K562 (cell line): ENCODE measurements around the gene PPP1CC. TPM values are rescaled to one million over a fixed set of nuclear protein-coding genes. Genes with fewer than 3 reads are reported as not detected.

Experiments used
- ATAC-seq: fragments of 200-7000 bp; cut with Tn5 transposase; 3 replicates; pipeline ENCODE4 v1.9.1; 2020; ENCODE audit warnings: moderate library complexity
- BruUV-seq: library from RNA; stranded (reverse); fragments of 400-500 nt; replicated peaks from 2 replicates; lab custom pipeline; 2021; lab: Mats Ljungman, UMichigan
- CTCF ChIA-PET: fragments of 300-600 bp; formaldehyde crosslinking; extraction: SDS; loops from one replicate; lab custom pipeline; 2021; ENCODE audit warnings: low intra/inter-chr PET ratio; lab: Yijun Ruan, JAX
- POLR2A ChIA-PET: fragments of 300-600, 350-650 bp; sonication (Branson Sonifier 250); formaldehyde crosslinking; extraction: SDS; loops from one replicate; lab custom pipeline; 2021; ENCODE audit warnings: antibody characterized with exemption, inconsistent platforms; lab: Yijun Ruan, JAX
- DNase-seq, 4 experiments: peaks; one replicate each; pipeline versions ENCODE4 v3.0.0 to v3.0.0-alpha.2; 2011 to 2018; ENCODE audit warnings: low spot score in 3 of 4, mixed read lengths in 3 of 4; ENCODE audit errors: extremely low read depth in 1 of 4
- FAIRE-seq: peaks from 2 replicates; lab custom pipeline; 2011; peaks lifted over from hg19 to GRCh38; lab: Jason Lieb, UNC
- H2AFZ ChIP-seq: 2 replicates; pipeline ENCODE4 v1.6.0; 2011; ENCODE audit warnings: low read depth, low read length, control low read depth, inconsistent platforms
- H3K27ac ChIP-seq: fragments of 200-600 bp; 3 replicates; pipeline ENCODE4 v1.8.0; 2011; ENCODE audit warnings: low read depth, mild to moderate bottlenecking, control low read depth, inconsistent platforms, low read length, moderate library complexity, mixed read lengths; ENCODE audit errors: extremely low read depth
- H3K27me3 ChIP-seq, 2 experiments: fragments of 300-600 bp in 1 of 2; 2 replicates in 1 of 2; 3 replicates in 1 of 2; pipeline versions ENCODE4 v1.6.0 to v1.8.0; 2011; ENCODE audit warnings: inconsistent platforms in 2 of 2, low read length in 2 of 2, mild to moderate bottlenecking in 1 of 2, mixed read lengths in 1 of 2, moderate library complexity in 1 of 2; ENCODE audit not compliant: control insufficient read depth in 2 of 2, insufficient read depth in 2 of 2
- H3K36me3 ChIP-seq: fragments of 300-600 bp; 3 replicates; pipeline ENCODE4 v1.8.0; 2011; ENCODE audit warnings: mild to moderate bottlenecking, low read length, inconsistent platforms; ENCODE audit not compliant: control insufficient read depth, insufficient read depth
- H3K4me1 ChIP-seq, 2 experiments: fragments of 200-600 bp in 1 of 2; replicated peaks in 1 of 2; 2 replicates in 1 of 2; 3 replicates in 1 of 2; pipeline versions ENCODE4 v1.5.1 to v1.8.0; 2011; ENCODE audit warnings: inconsistent platforms in 2 of 2, low read length in 2 of 2, mild to moderate bottlenecking in 1 of 2, mixed read lengths in 1 of 2, moderate library complexity in 1 of 2; ENCODE audit not compliant: control insufficient read depth in 2 of 2, insufficient read depth in 2 of 2
- H3K4me2 ChIP-seq: 2 replicates; pipeline ENCODE4 v1.6.1; 2011; ENCODE audit warnings: low read length, control low read depth, inconsistent platforms, mixed read lengths; ENCODE audit not compliant: insufficient read depth
- H3K4me3 ChIP-seq: fragments of 200-600 bp; sonication (generic), shearing (Covaris generic); 2 replicates; pipeline ENCODE4 v1.5.1; 2016; ENCODE audit warnings: control low read depth, inconsistent platforms
- H3K79me2 ChIP-seq: fragments of 200-600 bp; 3 replicates; pipeline ENCODE4 v1.8.0; 2011; ENCODE audit warnings: low read length, inconsistent platforms; ENCODE audit not compliant: control insufficient read depth, insufficient read depth
- H3K9ac ChIP-seq, 2 experiments: 2 replicates each; pipeline versions ENCODE4 v1.6.0 to v1.6.1; 2011; ENCODE audit warnings: low read depth in 2 of 2, low read length in 2 of 2, control low read depth in 1 of 2, inconsistent platforms in 1 of 2, mild to moderate bottlenecking in 1 of 2, mixed read lengths in 1 of 2; ENCODE audit not compliant: insufficient read depth in 1 of 2
- H3K9me1 ChIP-seq: one replicate; pipeline ENCODE4 v1.6.0; 2011; ENCODE audit warnings: inconsistent platforms, mild to moderate bottlenecking, low read length, moderate library complexity; ENCODE audit not compliant: control insufficient read depth, insufficient read depth
- H3K9me3 ChIP-seq: replicated peaks from 2 replicates; pipeline ENCODE4 v1.5.1; 2011; ENCODE audit warnings: low read depth, low read length, inconsistent platforms; ENCODE audit not compliant: control insufficient read depth, insufficient read depth
- H4K20me1 ChIP-seq: replicated peaks from 2 replicates; pipeline ENCODE4 v1.6.1; 2011; ENCODE audit warnings: low read length, inconsistent platforms, mixed read lengths; ENCODE audit not compliant: control insufficient read depth, insufficient read depth
- CBX2 ChIP-seq: fragments of 200-600 bp; sonication (generic); IDR thresholded peaks from one replicate; pipeline ENCODE4 v1.6.1; 2012; ENCODE audit warnings: mild to moderate bottlenecking, low read length, inconsistent platforms; ENCODE audit not compliant: insufficient read depth, poor library complexity, severe bottlenecking
- ELF1 ChIP-seq: fragments of 200-800 bp; sonication (Bioruptor generic); IDR thresholded peaks from 2 replicates; pipeline ENCODE4 v1.6.1; 2016; ENCODE audit warnings: missing genetic modification characterization, missing compliant biosample characterization
- ZNF280B ChIP-seq: fragments of 250-450 bp; sonication (Bioruptor Pico); IDR thresholded peaks from 2 replicates; pipeline ENCODE4 v1.5.1; 2021; ENCODE audit warnings: mild to moderate bottlenecking
- ZNF41 ChIP-seq: fragments of 250-450 bp; sonication (Bioruptor Pico); conservative IDR thresholded peaks from 2 replicates; pipeline ENCODE4 v1.4.0; 2020; ENCODE audit warnings: mild to moderate bottlenecking
- WGBS: fragments of 100-300 bp; shearing (Covaris generic); methylation state at CpG from one replicate; pipeline ENCODE4 v1.1.6; 2016; ENCODE audit warnings: low coverage, mixed read lengths; ENCODE audit not compliant: insufficient coverage; ENCODE audit errors: missing lambda C conversion rate; 5-methylcytosine and 5-hydroxymethylcytosine counted together
- in situ Hi-C: fragments of 300-500 bp; cut with MboI; formaldehyde crosslinking; loops from 4 replicates; pipeline ENCODE4 v1.15.0; 2018; ENCODE audit warnings: inconsistent platforms, mixed read lengths
- intact Hi-C: fragments of 100-400 bp; cut with micrococcal nuclease; formaldehyde crosslinking; loops from 2 replicates; pipeline ENCODE4 v1.14.2; 2022
- polyA plus RNA-seq, 8 experiments: library from polyadenylated mRNA; depleted of rRNA in 4 of 8; stranded (reverse) in 5 of 8; unstranded in 3 of 8; fragments of >200 nt; fragmentation: Nextera tagmentation in 2 of 8; fragmentation: Illumina TruSeq in 1 of 8; extraction: Ambion mirVana in 2 of 8; extraction: Trizol in 1 of 8; gene quantifications; 2 replicates each; pipeline versions ENCODE4 v1.2.1 to v1.2.3, GENCODE V29; 2011 to 2014; ENCODE audit warnings: inconsistent platforms in 1 of 8, missing spikeins in 1 of 8
- total RNA-seq, 7 experiments: library from RNA; depleted of rRNA in 6 of 7; stranded (reverse); fragments of >200 nt in 6 of 7; fragmentation: Illumina TruSeq in 2 of 7; extraction: Trizol in 2 of 7; gene quantifications; 2 replicates each; pipeline versions ENCODE4 v1.2.1 to v1.2.3, GENCODE V29; 2011 to 2021; ENCODE audit warnings: low replicate concordance in 1 of 7

Gene PPP1CC
- total and polyA plus RNA-seq, 9 of the 15 experiments (the other 6 are each of a cell fraction or from before 2014, with no cell fraction given), result 67.4 to 286 (median 195) TPM

GRCh38 chr12:110756611-110757010, 13.9 kb upstream of the PPP1CC start:
- 20% methylated on average over 1 of the region's 1 CpG for WGBS
- no peaks in the 10 kb centered on the region for H3K9me1 ChIP-seq
- no peaks in the 10 kb centered on the region for H3K79me2 ChIP-seq
- intact Hi-C loops (no loop called here), in situ Hi-C loops (no loop called here)
- ATAC-seq, result no peak
- H3K27me3 ChIP-seq, result no peaks in the 10 kb centered on the region
- H3K4me3 ChIP-seq, result no peak overlapping the region
- H3K9me3 ChIP-seq, result no peaks in the 10 kb centered on the region
- ChIA-PET POLR2A (interaction anchor here (0.7 to 0.8 kb wide), 2 partner anchors 78 to 150 kb away, joined by 3 read pairs; no protein-coding TSS in a partner anchor), CTCF (no interaction called here)
- no TSS peak for BruUV-seq
- no peak overlapping the region for H3K4me2 ChIP-seq
- DNase-seq, result no peak
- no peaks in the 10 kb centered on the region for H4K20me1 ChIP-seq
- no peaks in the 10 kb centered on the region for H3K36me3 ChIP-seq
- no peak for FAIRE-seq
- no peak overlapping the region for H2AFZ ChIP-seq
- H3K4me1 ChIP-seq, result peaks cover 3% of the 10 kb centered on the region in 2 experiments; a peak in 3 of 5 replicates
- TF ChIP-seq ZNF41 (no peak), CBX2 (no peak), ELF1 (tag) (no peak), ZNF280B (CRISPR knock-in tag) (no peak)
- H3K27ac ChIP-seq, result no peak overlapping the region
- no peak overlapping the region for H3K9ac ChIP-seq
